ENCODE measurements around the gene RFESD.

GRCh38 chr5:95621839-95622629, 24.5 kb upstream of the RFESD start:
- TF ChIP-seq, protein P1, sequence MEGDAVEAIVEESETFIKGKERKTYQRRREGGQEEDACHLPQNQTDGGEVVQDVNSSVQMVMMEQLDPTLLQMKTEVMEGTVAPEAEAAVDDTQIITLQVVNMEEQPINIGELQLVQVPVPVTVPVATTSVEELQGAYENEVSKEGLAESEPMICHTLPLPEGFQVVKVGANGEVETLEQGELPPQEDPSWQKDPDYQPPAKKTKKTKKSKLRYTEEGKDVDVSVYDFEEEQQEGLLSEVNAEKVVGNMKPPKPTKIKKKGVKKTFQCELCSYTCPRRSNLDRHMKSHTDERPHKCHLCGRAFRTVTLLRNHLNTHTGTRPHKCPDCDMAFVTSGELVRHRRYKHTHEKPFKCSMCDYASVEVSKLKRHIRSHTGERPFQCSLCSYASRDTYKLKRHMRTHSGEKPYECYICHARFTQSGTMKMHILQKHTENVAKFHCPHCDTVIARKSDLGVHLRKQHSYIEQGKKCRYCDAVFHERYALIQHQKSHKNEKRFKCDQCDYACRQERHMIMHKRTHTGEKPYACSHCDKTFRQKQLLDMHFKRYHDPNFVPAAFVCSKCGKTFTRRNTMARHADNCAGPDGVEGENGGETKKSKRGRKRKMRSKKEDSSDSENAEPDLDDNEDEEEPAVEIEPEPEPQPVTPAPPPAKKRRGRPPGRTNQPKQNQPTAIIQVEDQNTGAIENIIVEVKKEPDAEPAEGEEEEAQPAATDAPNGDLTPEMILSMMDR (IDR thresholded peaks at IDR 0.05): no peak
- TF ChIP-seq POLR2A (IDR thresholded peaks at IDR 0.05): no peak

Data from lower leg skin (tissue), 3 donors.